Gastroesophageal sphincter (tissue), 3 donors: ENCODE measurements around the gene PRKAR2B.

ENCODE experiments used
- POLR2A ChIP-seq, 2 donors: fragments of 450-650 bp; IDR thresholded peaks; one replicate each; pipeline ENCODE4 v1.6.1; 2017; ENCODE audit warnings: antibody characterized with exemption in 2 of 2, mild to moderate bottlenecking in 2 of 2, moderate library complexity in 1 of 2
- POLR2AphosphoS5 ChIP-seq: sonication (generic); formaldehyde crosslinking; IDR thresholded peaks from one replicate; pipeline ENCODE4 v1.6.1; 2017; ENCODE audit warnings: antibody characterized with exemption
- TF ChIP-seq, protein P1 (sequence below), 4 experiments: fragments of 200-600 bp in 2 of 4; fragments of 450-650 bp in 2 of 4; sonication (generic) in 1 of 4; IDR thresholded peaks; one replicate each; pipeline ENCODE4 v1.5.1; 2017 to 2019; ENCODE audit warnings: antibody characterized with exemption in 4 of 4, mild to moderate bottlenecking in 2 of 4, moderate library complexity in 2 of 4

DNA sequence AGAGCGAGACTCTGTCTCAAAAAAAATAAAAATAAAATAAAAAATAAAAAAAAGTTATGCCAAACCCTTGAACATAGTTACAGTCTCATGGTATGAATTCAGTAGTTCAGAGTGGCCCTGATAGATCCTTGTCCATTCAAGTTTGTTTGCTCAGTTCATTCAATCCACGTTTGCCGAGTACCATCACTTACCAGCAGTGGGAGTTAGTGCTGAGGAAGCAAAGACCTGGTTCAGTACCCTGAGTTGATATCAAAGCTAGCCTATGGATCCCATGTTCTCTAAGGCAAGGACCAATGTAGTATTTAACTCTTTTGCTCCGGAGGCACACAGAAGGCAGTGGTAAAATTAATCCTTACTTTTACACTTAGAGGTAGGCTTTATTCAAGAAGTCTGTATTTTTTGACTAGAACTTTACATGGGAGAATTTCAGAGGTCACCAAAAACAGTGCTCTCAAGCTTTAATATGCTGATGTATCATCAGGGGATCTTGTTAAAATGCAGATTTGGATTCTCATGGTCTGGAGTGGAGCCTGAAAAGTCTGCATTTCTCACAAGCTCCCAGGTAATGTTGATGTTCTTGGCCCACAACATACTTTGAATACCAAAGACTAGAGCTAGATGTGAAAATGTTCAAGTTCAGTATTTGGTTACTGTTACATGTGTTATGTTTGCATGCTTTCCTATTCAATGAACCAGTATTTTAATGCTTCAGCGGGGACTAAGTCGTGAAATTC is 86.1 kb downstream of the PRKAR2B start:
- TF ChIP-seq, protein P1, sequence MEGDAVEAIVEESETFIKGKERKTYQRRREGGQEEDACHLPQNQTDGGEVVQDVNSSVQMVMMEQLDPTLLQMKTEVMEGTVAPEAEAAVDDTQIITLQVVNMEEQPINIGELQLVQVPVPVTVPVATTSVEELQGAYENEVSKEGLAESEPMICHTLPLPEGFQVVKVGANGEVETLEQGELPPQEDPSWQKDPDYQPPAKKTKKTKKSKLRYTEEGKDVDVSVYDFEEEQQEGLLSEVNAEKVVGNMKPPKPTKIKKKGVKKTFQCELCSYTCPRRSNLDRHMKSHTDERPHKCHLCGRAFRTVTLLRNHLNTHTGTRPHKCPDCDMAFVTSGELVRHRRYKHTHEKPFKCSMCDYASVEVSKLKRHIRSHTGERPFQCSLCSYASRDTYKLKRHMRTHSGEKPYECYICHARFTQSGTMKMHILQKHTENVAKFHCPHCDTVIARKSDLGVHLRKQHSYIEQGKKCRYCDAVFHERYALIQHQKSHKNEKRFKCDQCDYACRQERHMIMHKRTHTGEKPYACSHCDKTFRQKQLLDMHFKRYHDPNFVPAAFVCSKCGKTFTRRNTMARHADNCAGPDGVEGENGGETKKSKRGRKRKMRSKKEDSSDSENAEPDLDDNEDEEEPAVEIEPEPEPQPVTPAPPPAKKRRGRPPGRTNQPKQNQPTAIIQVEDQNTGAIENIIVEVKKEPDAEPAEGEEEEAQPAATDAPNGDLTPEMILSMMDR (IDR thresholded peaks at IDR 0.05): no peak
- TF ChIP-seq POLR2AphosphoS5: no peak
- no peak for TF ChIP-seq POLR2A (IDR thresholded peaks at IDR 0.05)
